ENCODE results near the gene RAD51B.

RAD51B gene

DNA sequence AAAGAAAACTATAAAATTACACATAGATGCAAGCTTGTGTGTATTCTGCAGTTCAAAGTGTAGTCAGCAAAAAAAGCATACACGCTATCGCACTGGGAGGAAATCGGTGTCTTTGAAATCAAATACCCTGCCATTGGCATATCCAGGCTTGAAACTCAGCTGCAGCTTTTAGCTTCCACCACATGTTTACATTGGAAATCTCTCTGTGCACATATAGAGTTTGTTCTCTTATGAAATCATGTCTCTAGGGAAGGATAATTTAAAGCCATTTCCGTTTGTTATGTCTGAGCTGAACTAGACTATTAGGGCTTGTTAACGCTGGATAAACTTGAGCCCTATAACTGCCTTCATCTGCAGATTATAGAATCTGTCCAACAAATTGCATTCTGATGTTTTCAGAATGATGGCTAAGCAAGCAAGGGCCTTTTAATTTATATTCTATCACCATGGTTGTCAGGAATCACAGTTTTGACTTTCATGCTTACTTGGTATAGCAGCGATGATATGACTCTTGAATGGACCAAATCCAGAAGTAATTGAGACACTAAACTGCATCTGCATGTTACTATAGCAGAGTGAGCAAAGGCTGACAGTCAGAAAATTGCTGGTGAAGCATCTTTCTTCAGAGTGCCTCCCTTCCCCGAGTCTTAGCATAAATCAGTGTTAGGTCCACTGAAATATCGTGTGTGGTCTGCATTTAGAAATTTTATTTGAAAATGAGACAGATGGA, 530.5 kb downstream of the RAD51B start:
- DNase-seq = no peak

DNA sequence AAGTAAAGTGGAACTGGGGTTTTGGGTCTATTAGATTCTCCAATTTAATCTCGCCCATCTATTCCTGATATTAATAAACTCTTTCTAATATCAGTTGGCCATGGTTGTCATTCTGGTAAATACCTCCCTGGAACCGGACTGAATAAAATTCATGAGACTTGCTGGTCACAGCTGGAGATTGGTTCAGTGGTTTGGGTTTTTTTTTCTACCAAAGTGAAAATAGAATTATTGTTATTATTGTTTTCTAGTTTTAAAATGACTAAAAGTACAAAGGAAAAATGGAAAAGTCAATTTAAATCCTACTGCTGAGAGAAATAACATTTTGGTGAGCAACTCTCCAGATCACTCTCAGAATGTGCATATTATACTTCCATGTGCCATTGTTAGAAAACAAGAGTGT, 535.8 kb downstream of the RAD51B start:
- no peak for DNase-seq

- DNase-seq = no peak
Observed at GRCh38 chr14:68357777-68358176, 538.2 kb downstream of the RAD51B start.

DNA sequence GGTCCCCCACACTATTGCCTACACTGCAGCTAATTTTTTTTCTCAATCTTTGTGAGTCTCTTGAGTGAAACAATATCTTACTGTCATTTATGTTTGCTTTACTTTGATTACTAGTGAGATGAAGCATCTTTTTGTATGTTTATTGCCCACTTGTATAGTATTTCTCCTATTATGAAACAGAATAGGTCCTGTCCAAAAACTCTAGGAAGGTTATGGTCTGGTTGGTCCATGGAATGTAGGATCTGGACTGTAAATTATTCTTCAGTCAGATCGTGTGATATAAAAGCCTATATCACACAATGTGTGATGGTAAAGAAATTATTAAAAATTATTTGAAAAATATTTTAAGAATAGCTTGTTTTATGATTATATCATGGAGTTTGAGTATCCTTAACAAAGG, 538.9 kb downstream of the RAD51B start:
- DNase-seq = no peak

- no peak for DNase-seq
Observed at GRCh38 chr14:68359022-68359836, 539.6 kb downstream of the RAD51B start.

DNA sequence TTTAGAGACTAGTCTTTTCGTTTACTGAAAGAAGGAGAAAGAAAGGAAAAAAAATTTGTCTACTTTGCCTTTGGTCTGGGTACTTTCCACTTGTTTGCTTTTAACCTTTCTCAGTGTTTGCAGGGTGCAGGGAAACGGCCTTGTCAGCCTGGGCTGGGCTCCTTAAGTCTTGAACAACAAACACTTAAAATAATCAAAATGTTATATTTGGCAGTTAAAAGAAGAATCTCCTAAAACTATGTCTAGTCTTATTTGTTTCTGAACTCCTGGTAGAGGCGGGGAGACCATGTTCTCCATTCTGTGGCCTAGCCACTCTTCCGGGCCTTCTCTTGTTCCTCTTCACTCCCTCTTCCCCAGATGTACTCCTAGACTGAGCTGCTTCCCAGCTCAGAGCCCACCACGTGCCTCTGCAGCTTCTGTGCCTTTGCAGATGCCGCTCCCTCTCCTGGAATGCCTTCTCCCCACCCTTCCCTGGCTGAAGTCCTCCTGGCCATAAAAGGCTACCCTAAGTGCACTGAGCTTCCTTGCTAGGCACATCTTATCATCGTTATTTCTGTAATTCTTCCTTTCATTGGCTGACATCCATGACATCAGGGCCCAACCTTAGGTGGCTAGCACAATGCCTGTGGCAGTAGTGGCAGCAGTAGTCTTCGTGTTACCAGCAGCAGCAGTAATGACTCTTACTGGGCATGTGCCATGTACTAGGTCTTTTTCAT, 540.4 kb downstream of the RAD51B start:
- peak; percentile 8 for DNase-seq

DNA sequence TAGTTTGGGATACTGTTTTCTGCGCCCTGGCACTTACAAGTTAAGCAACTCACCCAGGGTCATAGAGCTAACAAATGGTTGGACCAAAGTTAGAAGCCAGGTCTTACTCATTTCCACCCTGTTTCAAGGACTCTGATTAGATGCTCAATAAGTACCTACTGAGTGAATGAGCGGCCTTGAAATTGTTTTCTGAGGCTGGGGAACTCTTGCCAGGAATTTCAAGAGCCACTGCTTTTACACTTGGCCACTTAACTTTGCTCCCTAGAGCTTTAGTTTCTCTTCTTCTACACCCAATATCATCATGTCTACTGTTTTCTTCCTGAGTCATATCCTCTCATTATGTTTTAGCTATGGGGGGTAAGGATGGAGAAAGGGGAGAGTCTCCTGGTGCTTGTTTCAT, 541.7 kb downstream of the RAD51B start:
- no peak for DNase-seq

DNA sequence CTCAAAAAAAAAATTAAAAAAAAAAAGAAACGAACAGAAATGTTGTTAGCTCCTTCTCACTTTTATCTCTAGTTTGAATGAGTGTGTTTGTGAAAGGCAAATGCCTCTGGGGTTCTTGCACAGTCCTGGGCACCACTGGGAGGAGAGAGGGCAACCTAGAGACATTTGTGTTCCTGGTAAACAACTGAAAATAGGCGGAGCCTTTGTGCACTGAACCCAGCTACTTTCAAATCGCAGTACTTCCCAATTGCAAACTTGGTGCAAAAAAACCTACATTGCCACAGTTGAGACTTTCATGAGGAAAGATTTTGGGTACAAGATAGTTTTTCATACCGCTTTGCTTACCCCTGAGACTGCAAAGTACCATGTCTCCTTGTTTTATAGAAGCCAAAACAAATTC, 543.3 kb downstream of the RAD51B start:
- DNase-seq = no peak

DNA sequence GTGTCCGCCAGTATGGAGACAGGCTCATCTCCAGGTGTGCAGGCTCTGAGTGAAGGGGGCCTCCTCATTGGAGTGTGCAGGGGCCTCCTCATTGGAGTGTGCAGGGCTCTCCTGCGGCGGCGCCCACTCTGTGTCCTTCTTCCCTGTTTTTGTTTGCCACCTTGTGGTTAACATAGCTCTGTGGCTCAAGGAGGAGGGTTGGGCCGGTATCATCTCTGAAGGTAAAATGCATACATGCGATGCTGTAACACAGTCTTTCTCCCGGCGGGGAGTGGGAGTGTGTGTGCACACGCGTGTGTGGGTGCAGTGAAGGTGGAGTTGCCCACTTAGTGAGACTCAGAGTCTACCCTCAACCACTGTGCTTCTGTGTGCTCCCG, 543.9 kb downstream of the RAD51B start:
- no peak for DNase-seq

DNA sequence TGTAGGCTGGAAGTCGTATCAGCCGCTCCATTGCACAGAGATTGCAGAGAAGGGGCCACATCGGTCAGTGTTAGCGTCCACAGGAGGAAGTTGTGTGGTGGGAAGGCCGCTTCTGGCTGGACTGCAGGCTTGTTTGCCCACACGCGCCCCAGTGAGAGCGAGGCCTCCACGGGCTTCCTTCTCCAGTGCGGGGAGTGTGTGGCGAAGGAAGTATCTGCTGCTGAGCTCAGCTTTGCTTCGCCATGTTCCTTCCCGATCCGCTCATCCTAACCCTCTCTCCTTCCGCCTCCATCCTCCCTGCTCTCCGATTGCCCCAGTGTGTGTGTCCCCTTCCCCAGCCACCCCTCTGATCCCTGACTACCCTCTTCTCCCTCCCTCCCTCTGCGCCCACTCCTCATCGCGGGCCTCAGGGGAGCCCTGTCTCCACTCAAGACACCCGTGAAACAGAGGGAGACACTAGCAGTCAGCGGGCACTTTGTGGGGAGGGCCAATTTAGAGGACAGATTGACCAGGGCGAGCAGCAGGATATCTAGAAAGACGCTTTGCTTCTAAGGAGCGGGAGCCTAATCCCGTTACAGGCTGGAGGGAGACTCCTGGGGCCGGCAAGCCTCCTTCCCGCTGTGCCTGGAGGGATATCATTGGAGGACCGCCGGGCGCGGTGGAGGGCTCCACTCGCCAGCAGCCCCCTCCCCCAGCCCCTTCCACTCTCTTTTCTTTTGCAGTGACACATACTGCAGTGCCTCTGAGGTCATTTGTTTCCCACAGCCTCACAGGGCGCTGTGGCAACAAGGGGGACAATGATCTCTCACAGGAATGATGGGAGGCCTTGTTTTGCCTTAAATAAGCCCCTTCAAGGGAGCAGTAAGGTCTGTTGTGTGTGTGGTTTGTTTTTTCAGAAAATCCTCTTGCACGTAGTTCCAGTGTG, 544.5 kb downstream of the RAD51B start:
- DNase-seq = no peak

DNA sequence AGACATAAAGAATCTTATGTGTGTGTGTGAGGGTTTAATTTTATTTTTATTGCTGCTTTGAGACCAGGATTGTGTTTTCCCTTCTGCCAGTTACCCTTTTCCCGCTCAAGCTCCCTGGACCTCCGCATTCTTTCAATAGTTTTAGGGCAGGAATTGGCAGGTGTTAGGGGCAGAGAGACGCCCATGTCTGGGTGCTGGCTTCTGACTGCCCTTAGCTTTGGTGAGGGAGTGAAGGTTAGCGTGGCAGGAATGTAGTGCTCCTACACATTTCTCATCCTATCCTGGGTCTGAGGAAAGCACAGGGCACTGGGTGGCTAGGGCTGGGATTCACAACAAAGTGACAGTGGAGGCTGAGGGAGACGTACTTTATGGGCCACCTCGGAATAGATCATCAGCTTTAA, 545.2 kb downstream of the RAD51B start:
- no peak for DNase-seq

GRCh38 chr14:68365228-68365627, 545.6 kb downstream of the RAD51B start:
- DNase-seq = no peak

GRCh38 chr14:68366656-68367055, 547.1 kb downstream of the RAD51B start:
- DNase-seq = no peak

DNA sequence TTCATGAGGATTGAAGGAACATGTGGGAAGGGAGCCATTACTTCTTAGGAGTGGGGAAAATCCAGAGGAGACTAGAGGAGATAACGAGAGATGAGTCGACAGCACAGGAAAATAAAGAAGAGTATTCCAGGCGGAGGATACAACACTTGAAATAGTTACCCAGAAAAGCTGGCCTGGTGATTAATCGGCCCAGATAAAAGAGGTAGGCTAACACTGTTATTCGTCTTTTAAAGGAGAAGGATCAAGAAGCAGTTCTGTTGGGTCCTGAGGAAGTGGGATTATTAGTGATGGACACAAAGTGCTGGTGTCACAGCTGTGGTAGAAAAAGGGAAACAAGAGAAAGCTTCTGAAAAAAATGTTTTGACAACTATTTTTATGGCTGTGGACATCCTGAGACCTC, 548.0 kb downstream of the RAD51B start:
- DNase-seq = no peak

DNA sequence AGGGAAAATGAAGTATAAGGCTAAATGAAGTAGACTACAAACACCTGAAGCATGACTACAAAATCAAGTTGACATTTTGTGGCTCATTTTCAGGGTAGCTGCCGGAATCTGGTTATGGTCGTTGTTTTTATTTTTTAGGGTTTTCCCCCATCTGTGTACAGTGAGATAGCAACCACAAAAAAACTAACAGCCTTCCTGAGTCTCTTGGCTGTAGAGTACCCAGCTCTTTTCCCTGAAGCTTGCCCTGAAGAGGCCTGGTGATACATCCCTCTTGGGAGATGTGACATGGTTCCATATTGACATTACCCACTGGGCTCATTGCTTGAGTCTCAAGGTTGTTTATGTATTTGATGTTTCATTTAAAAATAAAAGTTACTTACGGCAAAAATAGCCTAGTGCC, 549.3 kb downstream of the RAD51B start:
- no peak for DNase-seq

DNA sequence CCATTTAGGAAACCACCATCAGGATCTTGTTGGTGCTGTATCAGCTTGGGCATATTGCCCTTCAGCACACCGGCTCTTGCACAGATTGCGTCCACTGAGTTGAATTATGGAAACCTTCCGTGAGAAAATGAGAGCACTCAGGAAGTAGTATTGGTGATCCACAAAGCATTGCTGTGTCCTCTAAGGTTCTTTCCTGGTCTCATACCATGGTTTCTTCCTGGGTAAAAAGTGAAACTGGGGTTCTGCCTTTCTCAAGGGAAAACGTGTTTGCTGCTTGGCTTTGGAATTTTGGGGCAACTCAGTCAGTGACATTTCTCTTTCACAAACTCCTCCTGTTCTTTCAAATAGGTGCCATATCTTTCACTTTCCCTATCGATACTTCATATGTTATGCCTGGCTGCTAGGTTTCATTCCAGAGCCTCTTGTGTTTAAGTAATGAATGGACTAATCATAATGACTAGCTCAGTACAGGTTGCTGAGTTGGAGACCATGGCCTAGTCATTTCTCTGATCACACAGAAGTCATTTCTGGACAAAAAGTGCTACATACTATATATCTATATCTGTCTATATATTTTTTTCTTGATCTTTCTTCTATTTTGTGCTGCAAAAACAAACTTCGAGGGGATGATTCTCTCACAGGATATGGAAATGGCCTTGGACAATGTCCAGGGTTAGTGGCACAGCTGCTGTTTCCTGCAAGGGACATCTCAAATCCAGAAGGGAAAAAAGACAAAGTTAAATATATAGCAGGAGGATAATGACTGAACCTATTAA, 549.9 kb downstream of the RAD51B start:
- no peak for DNase-seq

DNA sequence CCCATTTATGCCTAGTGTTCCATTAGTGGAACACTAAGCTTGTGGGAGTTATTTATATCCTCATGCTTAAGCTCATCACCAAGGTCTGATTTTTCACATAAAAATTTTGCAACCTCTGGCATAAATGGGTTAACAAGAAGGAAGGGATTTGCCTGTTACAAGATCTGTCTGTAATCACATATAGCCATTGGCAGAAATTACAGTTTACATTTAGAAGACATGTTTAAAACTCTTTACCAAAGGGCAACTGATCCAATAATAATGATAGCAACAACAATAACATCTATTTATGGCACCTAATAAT, 550.4 kb downstream of the RAD51B start:
- DNase-seq = no peak

- DNase-seq = no peak
Observed at GRCh38 chr14:68372368-68372767, 552.8 kb downstream of the RAD51B start.

DNA sequence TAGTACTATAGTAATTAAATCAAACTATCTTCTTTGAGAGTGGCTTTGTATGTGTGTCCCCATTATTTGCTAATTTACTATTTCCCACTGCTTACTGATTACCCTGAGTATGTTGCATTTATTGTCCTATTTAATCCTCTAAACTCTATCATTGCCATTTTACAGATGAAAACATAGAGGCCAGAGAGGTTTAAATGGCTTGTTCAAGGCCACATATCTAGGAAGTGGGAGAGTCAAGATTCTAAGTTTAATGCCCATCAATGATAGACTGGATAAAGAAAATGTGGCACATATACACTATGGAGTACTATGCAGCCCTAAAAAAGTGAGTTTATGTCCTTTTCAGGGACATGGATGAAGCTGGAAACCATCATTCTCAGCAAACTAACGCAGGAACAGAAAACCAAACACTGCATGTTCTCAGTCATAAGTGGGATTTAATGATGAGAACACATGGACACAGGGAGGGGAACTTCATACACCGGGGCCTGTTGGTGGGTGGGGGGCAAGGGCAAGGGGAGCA, 553.6 kb downstream of the RAD51B start:
- no peak for DNase-seq

DNA sequence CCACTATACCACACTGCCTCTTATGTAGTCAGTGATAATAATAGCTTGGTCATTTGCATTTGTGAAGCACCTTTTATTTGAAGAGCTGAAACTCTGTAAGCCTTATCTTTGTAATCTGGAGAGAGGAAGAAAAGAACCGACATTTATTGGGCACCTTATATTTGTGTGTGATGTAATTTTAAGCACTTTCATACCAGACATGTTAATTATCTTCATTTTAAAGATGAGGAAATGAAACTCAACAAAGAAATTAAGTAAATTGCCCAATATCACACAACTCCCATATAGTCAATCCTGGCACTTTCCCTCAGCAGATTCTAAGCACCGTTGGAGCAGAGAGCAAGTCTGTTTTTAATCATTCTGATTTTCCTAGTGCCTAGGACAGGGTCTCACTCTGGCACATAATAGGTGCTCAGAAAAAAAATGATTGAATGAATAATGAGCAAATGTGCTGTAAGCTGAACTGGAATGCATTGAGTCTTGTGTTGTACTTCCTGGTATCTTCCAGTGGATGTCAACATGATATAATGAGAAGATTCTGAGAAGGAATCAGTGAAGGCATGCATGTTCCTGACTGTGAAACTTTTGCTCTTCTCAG, 554.4 kb downstream of the RAD51B start:
- DNase-seq = no peak

GRCh38 chr14:68374682-68375081, 555.1 kb downstream of the RAD51B start:
- no peak for DNase-seq

DNA sequence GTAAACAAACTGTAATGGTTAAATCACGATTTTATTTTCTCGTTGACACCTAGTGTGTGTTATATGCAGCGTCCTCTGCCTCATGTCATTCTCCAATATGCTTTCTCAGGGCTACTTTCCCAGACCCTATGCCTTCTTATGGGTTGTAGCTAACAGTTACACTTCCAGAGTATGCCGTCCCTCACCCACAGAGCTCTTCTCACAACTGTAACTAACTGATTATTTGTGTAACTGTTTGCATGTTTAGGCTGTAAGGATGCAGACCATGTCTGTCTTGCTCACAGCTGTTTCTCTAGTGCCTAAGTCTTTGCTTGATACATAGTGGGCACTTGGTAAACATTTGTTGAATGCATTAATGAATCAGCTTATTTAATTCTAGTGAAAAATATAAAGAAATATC, 555.8 kb downstream of the RAD51B start:
- no peak for DNase-seq

All from stimulated activated CD4-positive, alpha-beta T cell treated with anti-CD3 and anti-CD28 coated beads, Interleukin-1b, Interleukin-23, amount 100 ng/mL, for 48 hours (primary cell).